Measurements from ENCODE around the gene PRDM5. TPM values are rescaled to one million over a fixed set of nuclear protein-coding genes. Genes with fewer than 3 reads are reported as not detected.

Gene PRDM5
- total and polyA plus RNA-seq, 2 of the 13 experiments (the other 11 are each of a cell fraction or from before 2014, with no cell fraction given), result not detected

DNA sequence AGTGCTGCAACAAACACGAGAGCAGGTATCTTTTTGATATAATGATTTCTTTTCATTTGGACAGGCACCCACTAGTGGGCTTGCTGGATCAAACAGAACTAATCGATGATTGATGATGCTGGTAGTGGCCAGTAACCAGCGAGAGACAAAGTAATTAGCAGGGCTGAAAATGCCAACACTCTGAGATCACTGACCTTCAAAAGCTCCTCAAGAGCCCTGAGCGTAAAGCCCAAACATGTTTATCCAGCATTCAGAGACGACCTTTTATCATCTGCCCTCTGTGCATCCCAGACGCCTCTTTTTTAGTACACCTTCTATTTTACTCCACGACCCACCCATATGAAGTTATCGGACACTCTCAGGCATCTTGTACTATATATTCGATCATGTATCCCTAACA, 186.2 kb downstream of the PRDM5 start (continued):
- TF ChIP-seq, protein P1, sequence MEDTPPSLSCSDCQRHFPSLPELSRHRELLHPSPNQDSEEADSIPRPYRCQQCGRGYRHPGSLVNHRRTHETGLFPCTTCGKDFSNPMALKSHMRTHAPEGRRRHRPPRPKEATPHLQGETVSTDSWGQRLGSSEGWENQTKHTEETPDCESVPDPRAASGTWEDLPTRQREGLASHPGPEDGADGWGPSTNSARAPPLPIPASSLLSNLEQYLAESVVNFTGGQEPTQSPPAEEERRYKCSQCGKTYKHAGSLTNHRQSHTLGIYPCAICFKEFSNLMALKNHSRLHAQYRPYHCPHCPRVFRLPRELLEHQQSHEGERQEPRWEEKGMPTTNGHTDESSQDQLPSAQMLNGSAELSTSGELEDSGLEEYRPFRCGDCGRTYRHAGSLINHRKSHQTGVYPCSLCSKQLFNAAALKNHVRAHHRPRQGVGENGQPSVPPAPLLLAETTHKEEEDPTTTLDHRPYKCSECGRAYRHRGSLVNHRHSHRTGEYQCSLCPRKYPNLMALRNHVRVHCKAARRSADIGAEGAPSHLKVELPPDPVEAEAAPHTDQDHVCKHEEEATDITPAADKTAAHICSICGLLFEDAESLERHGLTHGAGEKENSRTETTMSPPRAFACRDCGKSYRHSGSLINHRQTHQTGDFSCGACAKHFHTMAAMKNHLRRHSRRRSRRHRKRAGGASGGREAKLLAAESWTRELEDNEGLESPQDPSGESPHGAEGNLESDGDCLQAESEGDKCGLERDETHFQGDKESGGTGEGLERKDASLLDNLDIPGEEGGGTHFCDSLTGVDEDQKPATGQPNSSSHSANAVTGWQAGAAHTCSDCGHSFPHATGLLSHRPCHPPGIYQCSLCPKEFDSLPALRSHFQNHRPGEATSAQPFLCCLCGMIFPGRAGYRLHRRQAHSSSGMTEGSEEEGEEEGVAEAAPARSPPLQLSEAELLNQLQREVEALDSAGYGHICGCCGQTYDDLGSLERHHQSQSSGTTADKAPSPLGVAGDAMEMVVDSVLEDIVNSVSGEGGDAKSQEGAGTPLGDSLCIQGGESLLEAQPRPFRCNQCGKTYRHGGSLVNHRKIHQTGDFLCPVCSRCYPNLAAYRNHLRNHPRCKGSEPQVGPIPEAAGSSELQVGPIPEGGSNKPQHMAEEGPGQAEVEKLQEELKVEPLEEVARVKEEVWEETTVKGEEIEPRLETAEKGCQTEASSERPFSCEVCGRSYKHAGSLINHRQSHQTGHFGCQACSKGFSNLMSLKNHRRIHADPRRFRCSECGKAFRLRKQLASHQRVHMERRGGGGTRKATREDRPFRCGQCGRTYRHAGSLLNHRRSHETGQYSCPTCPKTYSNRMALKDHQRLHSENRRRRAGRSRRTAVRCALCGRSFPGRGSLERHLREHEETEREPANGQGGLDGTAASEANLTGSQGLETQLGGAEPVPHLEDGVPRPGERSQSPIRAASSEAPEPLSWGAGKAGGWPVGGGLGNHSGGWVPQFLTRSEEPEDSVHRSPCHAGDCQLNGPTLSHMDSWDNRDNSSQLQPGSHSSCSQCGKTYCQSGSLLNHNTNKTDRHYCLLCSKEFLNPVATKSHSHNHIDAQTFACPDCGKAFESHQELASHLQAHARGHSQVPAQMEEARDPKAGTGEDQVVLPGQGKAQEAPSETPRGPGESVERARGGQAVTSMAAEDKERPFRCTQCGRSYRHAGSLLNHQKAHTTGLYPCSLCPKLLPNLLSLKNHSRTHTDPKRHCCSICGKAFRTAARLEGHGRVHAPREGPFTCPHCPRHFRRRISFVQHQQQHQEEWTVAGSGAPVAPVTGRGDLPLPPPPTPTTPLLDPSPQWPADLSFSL (CRISPR knock-in tag; IDR thresholded peaks at IDR 0.05), result no peak

DNA sequence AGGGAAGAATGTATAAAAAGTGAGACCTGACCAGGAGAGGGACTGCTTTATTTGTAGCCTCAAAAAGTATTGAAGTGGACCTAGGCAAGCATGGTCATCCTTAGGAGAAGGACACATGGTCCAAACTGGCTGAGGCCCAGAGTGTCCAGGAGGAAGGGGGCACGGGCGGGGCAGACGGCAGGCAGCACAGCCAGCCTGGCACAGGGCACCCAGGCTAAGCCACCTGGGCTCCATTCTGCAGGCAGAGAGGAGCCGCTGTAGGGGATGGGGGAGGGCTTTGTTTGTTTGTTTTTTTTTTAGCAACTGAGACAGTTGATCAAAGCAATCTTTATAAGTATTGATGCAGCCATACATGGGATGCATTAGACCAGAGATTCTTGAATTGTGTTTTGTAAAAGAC, 188.6 kb downstream of the PRDM5 start:
- DNase-seq (ENCODE audit: low spot score), result no peak
- Histone ChIP-seq H4K20me1 (ENCODE audit: insufficient read depth, low read length) (no peaks in the 10 kb centered on the region), H3K27me3 (ENCODE audit: control insufficient read depth in 1 of 2, insufficient read depth in 2 of 2, low read length in 2 of 2) (no peaks in the 10 kb centered on the region), H3K4me1 (ENCODE audit: insufficient read depth, low read length) (no peaks in the 10 kb centered on the region), H3K4me3 (replicated peaks in 1 of 3; ENCODE audit: insufficient read depth in 1 of 3, low read depth in 2 of 3, low read length in 3 of 3) (no peak overlapping the region), H2AFZ (ENCODE audit: low read length) (no peak overlapping the region), H3K9ac (ENCODE audit: insufficient read depth, low read depth, low read length) (no peak overlapping the region), H3K36me3 (replicated peaks in 1 of 2; ENCODE audit: control insufficient read depth in 1 of 2, insufficient read depth in 2 of 2, low read length in 2 of 2) (no peaks in the 10 kb centered on the region), H3K4me2 (ENCODE audit: low read depth, low read length) (no peak overlapping the region), H3K9me3 (ENCODE audit: low read length) (no peaks in the 10 kb centered on the region), H3K79me2 (ENCODE audit: insufficient read depth, low read length) (no peaks in the 10 kb centered on the region), H3K27ac (ENCODE audit: extremely low read length, insufficient read depth, low read length) (no peak overlapping the region)
- intact Hi-C loops (cut with micrococcal nuclease; ENCODE audit: unreplicated experiment) (no loop called here), in situ Hi-C loops (cut with HindIII; ENCODE audit: extremely low pct_ligation_motif_present, low pct_unique_long_range_greater_than_20kb) (no loop called here)
- no peak for FAIRE-seq
- ChIA-PET POLR2A (no interaction called here), CTCF (ENCODE audit: low intra/inter-chr PET ratio, low total read pairs) (no interaction called here)
- ATAC-seq, result no peak
- WGBS (ENCODE audit: low lambda C conversion rate), result 5% methylated on average over 2 of the region's 4 CpGs
- no TSS peak for BruUV-seq (replicated peaks)
- TF ChIP-seq, protein P2, sequence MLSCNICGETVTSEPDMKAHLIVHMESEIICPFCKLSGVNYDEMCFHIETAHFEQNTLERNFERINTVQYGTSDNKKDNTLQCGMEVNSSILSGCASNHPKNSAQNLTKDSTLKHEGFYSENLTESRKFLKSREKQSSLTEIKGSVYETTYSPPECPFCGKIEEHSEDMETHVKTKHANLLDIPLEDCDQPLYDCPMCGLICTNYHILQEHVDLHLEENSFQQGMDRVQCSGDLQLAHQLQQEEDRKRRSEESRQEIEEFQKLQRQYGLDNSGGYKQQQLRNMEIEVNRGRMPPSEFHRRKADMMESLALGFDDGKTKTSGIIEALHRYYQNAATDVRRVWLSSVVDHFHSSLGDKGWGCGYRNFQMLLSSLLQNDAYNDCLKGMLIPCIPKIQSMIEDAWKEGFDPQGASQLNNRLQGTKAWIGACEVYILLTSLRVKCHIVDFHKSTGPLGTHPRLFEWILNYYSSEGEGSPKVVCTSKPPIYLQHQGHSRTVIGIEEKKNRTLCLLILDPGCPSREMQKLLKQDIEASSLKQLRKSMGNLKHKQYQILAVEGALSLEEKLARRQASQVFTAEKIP (CRISPR knock-in tag; IDR thresholded peaks at IDR 0.05; ENCODE audit: borderline replicate concordance), result no peak
- no peak for TF ChIP-seq KDM3A (CRISPR knock-in tag; IDR thresholded peaks at IDR 0.05; ENCODE audit: low read depth)
- no peak for TF ChIP-seq ZNF335 (CRISPR knock-in tag; IDR thresholded peaks at IDR 0.05)
- TF ChIP-seq, protein P3, sequence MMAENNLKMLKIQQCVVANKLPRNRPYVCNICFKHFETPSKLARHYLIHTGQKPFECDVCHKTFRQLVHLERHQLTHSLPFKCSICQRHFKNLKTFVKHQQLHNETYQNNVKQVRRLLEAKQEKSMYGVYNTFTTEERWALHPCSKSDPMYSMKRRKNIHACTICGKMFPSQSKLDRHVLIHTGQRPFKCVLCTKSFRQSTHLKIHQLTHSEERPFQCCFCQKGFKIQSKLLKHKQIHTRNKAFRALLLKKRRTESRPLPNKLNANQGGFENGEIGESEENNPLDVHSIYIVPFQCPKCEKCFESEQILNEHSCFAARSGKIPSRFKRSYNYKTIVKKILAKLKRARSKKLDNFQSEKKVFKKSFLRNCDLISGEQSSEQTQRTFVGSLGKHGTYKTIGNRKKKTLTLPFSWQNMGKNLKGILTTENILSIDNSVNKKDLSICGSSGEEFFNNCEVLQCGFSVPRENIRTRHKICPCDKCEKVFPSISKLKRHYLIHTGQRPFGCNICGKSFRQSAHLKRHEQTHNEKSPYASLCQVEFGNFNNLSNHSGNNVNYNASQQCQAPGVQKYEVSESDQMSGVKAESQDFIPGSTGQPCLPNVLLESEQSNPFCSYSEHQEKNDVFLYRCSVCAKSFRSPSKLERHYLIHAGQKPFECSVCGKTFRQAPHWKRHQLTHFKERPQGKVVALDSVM (CRISPR knock-in tag; IDR thresholded peaks at IDR 0.05), result no peak
- TF ChIP-seq ZNF629 (CRISPR knock-in tag; conservative IDR thresholded peaks at IDR 0.05), result no peak
- no peak for TF ChIP-seq ZNF136 (CRISPR knock-in tag; IDR thresholded peaks at IDR 0.05; ENCODE audit: low read depth)
- TF ChIP-seq, protein P4, sequence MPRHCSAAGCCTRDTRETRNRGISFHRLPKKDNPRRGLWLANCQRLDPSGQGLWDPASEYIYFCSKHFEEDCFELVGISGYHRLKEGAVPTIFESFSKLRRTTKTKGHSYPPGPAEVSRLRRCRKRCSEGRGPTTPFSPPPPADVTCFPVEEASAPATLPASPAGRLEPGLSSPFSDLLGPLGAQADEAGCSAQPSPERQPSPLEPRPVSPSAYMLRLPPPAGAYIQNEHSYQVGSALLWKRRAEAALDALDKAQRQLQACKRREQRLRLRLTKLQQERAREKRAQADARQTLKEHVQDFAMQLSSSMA (CRISPR knock-in tag; IDR thresholded peaks at IDR 0.05), result no peak
- TF ChIP-seq SOX13 (IDR thresholded peaks at IDR 0.05), result no peak
- TF ChIP-seq SOX13 (CRISPR knock-in tag; conservative IDR thresholded peaks at IDR 0.05 in 1 of 2, IDR thresholded peaks at IDR 0.05 in 1 of 2), result no peak
- TF ChIP-seq ZNF83 (CRISPR knock-in tag; IDR thresholded peaks at IDR 0.05; ENCODE audit: borderline replicate concordance), result no peak
